Neural cell (in vitro differentiated cells): ENCODE data around the gene RARG.

Experiments used
- CTCF ChIP-seq: fragments of 450-650 bp; IDR thresholded peaks from 2 replicates; pipeline ENCODE4 v1.5.1; 2014; ENCODE audit warnings: antibody characterized with exemption, mild to moderate bottlenecking, moderate library complexity; ENCODE audit not compliant: poor library complexity, severe bottlenecking
- POLR2AphosphoS5 ChIP-seq: IDR thresholded peaks from 2 replicates; pipeline ENCODE4 v1.6.1; 2012
- SMC3 ChIP-seq: fragments of 450-650 bp; conservative IDR thresholded peaks from 2 replicates; pipeline ENCODE4 v1.6.1; 2014; ENCODE audit warnings: antibody characterized with exemption, mild to moderate bottlenecking, moderate library complexity; ENCODE audit not compliant: poor library complexity

- TF ChIP-seq CTCF (no peak), SMC3 (no peak), POLR2AphosphoS5 (no peak)
These were observed 31.9 kb downstream of the RARG start for GRCh38 chr12:53200107-53200457.
